ENCODE results near the gene DGAT2.

- TF ChIP-seq CTCF (IDR thresholded peaks at IDR 0.05) (no peak), EZH2 (IDR thresholded peaks at IDR 0.05) (no peak), EZH2phosphoT487 (IDR thresholded peaks at IDR 0.05) (no peak)
These were observed 44.5 kb downstream of the DGAT2 start for GRCh38 chr11:75813124-75813523.

Measured in neural progenitor cell (in vitro differentiated cells).